CD1c-positive myeloid dendritic cell (primary cell): ENCODE results near the gene SOD3.
A peak's percentile ranks its signal among the peaks of the same experiment; 100 is the strongest.

Source experiments
- DNase-seq: peaks from one replicate; pipeline ENCODE4 v3.0.0-alpha.2; 2016; ENCODE audit errors: extremely low spot score

SOD3 gene

DNA sequence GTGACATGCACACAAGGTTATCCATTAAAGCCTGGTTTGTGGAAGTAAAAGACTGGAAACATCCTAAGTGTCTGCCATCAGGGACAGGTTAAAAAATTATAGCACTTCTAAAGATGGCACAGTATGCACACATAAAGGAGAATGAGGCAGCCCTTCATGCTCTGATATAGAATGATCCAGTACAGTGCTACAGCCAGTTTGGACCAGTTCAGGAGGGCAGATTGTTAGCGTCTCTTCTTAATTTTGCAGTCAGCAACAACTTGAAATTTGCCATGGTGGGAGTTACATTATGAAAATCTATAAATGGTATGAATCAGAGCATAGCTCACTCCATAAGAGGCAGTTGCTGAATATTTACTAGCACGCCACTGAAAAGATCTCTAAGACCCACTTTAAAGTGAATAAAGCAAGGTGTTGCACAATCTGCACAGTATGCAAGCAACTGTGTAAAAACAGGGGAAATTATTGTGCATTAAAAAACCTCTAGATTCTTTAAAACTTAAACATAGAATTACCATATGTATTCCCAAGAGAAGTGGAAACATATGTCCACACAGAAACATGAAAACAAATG is 20.3 kb upstream of the SOD3 start:
- no peak for DNase-seq

DNA sequence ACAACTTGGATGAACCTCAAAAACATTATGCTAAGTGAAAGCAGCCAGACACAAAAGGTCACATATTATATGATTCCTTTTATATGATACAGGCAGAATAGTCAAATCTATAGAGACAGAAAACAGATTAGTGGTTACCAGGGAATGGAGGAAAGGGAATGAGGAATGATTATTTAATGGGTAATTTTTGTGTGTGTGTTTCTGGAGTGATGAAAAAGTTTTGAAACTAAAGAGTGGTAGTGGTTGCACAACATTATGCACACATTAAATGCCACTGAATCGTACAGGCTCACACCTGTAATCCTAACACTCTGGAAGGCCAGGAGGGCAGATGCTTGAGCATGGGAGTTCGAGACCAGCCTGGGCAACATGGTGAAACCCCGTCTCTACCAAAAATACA is 19.6 kb upstream of the SOD3 start:
- no peak for DNase-seq

DNA sequence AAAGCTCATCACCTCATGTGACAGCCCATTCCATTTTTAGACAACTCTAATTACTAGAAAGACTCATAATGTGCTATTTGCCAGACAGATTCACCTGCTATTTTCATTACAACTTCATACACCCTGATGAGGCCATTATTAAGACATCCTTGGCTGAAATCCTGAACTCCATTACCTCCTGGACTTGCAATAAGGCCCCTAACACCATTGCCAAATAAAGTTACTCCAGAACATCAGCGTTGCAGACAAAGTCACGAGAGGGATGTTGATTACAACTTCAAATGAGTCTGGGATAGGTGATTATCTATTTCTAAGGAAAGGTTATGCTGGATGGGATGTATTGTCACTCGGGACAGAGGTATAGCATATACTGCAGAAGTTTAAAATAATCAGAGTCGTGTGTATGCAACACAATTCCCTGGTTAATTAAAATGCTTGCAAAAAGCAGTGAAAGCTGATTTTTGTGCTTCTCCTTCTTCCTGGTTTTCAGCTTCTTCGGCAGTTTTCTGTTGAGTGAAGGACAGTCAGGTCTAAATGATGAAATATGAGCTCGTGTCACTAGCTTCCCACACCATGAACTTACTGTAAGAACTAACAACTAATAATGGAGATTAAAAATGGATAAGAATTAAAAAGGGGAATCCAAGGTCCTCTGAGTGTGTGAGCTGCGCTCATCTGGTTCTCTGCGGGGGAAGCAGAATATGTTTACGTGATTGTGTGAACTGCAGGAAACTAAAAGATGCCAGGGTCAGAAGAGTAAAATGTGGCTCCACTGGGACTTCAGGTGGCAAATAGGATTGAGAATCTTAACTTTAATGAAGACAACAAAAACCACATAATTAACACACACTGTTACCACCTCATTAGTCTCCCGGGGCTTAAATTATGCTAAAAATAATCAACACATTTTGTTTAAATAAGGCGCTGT is 17.6 kb upstream of the SOD3 start:
- DNase-seq, result no peak

DNA sequence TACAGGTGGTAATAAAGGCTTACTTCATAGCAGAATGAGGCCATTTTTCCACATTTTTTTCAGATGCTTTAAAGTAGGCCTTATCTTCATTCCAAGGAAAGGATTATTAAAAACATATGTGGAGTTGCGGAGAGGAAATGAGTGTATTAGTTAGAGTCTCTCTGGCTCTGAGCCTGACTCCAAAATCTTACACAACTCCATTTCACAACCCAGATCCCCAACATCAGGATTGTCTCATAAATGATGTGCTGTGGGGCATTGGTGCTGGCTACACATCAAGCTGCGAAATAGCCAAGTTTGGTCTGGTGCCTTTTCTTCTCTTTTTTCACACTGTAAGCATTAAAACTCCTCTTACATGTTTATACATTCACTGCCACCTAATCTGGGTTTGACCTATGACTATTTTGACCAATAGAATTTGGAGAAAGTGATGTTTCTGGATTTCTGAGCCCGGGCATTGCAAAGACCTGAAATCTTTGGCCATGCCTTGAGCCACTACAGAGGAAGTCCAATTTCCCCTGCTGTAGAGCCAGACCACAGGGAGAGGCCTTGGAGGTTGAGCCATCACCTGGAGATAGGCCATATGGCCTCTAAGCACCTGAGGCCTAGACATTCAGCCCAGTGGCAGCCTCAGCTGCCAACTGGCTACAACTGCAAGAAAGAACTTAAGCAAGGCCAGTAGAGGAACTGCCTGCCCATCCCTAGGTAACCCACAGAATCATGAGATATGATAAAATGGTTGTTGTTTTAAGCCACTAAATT is 16.7 kb upstream of the SOD3 start:
- DNase-seq, result no peak

DNA sequence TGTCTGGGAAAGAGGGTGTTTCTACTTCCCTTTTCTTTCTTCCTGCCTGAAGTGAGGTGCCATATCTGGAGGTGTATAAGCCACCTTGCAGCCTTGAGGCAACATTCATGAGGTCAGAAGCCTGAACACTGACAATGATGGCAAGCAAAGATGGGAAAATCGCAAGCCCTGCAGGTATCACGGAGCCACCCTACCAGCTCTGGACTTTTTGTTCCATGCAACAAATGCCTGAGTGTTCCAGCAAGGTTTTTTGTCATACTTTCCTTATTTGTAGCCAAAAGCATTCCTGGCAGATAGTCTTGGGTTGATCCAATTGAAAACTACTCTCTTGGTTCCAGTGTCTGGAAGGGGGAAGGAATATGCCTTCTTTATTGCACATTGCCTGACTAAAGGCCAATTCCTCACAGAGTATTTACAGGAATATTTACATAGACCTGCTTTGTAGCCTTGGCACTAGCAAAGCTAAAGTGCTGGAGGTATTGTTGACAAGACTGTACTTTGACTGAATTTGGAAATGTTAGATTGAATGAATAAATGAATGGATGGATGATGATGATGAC is 14.4 kb upstream of the SOD3 start:
- no peak for DNase-seq

DNA sequence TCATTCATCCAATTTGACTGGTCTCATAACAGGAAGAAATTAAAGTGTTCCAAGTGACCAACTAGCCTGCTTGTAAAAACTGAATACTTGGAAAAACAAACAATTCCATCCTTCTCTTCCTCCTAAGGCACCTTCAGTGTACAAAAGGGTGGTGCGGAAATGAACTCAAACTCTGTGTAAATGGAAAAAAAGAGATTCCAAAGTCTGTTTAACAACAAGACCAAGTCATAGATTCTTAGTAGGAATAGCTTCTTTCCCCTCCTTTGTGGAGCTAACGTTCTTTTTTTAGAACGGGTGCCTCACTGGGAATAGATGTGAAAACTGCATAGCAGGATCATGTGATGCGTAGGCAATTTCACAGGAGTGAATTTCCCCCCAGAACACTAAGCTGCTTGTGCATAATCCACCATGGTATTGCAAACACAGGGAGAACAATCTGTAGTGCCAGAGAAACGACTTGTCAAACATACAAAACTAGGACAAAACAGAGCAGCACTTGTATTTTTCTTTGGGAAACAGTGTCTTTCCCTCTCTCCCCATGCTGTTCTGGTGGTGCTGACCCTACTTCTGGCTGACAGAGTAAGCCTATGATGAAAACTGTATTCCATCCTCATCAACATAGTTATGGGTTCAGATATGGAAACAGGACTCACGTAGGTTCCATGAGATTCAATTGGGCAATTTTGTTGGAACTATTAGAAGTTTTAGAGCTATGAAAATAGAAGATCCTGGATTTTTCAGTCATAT is 13.2 kb upstream of the SOD3 start:
- DNase-seq, result no peak

DNA sequence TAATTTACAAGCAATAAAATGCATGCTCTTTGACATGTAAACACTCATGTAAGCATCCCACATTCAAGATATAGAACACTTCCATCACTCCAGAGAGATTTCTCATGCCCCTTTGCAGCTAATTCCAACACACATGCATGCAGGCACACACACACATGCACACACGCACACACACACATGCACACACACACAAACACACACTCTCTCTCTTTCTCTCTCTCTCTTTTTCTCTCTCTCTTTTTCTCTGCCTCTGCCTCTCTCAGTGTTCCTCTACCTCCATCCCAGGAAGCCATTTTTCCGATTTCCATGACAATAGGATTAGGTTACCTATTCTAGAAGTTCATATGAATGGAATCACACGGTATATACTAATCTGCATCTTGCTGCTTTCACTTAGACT is 11.9 kb upstream of the SOD3 start:
- no peak for DNase-seq

DNA sequence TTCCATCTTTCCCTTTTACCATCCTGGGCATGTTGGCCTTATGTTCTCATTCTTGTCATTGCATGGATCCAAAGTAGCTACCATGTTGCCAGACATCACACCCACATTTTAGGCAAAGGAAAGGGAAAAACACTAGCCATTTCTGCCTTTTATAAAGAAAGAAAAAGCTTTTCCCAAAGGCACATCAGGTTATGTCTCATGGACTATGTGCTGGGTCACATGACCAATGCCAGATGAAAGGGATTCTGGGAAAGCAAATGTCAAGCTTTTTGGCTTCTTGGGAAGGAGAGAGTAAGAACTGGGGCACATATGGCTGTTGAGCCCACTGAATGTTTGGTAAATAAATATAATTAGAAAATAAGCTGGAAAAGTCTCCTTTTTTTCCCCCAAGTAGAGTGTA is 4.3 kb upstream of the SOD3 start:
- DNase-seq, result no peak

DNA sequence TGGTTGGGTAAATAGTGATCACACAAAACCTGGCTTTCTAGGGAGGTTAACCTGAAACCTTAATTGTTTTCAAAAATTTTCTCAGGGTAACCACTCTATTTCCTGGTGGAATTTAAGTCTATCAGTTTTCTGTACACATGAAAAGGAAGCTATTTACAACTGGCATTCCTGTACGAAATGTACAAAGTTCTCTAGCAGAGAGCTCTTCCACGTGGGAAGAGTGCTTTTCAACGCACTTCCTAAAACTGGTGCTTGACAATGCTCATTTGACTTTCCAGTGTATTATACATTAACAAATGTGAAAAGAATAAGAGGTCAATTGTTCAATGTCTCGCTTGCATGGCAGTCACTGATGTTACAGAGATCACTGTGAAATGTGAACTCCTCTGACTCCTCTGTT is 2.8 kb upstream of the SOD3 start:
- peak; percentile 33 for DNase-seq

DNA sequence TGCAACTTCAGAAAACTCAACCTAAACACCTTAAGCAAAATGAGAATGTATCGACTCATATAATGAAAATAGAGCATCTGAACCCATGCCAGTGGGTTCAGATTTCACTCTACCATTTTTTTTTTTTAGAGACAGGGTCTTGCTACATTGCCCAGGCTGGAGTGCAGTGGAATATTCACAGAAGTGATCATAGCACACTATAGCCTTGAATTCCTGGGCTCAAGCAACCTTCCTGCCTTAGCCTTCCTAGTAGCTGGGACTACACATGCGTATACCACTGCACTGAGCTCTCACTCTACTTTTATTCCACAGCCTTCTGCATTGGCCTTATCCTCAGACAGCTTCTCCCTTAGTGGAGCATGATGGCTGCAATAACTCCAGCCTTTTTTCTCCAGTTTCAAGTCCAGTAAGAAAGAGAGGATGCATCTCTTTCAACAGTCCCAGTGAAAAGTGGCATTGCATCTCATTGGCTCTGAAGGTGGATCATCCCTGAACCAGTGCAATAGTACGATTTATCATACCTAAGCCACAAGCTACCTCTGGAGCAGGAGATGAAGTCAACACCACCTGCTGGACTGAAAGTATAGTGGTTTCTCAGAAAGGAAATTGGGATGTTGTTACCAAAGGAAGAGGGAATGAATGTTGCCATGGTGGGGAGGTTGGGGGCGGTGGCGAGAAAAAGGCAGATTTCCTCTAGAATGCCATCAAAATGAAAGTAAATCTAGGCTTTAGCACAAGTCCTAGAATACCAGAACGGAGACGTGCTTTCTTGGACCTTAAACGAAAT is 2.0 kb upstream of the SOD3 start:
- peak; percentile 60 for DNase-seq

DNA sequence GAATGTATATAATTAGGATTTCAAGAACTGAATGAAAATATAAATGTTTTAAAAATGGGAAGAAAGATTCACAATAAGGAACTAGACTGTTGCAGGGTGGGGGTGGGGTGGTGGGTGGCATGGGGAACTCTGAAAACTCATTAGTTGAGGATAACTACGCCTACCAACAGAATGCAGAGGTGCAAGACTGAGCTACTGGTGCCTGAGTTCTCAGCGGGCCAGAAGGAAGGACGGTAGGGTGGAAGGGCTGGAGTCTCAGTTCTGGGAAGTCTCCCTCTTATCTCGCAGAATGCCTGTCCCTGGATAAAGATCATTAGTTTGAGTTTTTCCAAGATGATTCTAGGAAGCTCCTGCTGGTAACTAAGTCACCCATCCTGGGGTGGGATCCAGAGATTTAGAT is 1.3 kb upstream of the SOD3 start:
- peak; percentile 75 for DNase-seq

DNA sequence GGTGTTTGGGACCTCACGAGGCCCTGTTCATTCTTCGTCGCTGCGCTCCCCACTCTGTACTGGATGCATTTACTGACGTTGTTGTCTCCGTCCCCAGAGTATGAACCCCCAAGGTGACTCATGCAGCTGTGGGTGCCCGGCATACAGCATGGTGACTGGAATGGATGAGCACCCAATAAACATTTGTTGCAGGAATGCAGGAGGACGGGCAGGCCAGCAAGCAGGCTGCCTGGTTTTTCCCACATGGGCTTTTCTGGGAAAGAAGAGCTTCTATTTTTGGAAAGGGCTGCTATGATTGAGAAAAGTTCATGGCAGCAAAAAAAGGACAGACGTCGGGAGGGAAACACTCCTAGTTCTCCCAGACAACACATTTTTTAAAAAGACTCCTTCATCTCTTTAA is 893 bp upstream of the SOD3 start:
- DNase-seq, result no peak

DNA sequence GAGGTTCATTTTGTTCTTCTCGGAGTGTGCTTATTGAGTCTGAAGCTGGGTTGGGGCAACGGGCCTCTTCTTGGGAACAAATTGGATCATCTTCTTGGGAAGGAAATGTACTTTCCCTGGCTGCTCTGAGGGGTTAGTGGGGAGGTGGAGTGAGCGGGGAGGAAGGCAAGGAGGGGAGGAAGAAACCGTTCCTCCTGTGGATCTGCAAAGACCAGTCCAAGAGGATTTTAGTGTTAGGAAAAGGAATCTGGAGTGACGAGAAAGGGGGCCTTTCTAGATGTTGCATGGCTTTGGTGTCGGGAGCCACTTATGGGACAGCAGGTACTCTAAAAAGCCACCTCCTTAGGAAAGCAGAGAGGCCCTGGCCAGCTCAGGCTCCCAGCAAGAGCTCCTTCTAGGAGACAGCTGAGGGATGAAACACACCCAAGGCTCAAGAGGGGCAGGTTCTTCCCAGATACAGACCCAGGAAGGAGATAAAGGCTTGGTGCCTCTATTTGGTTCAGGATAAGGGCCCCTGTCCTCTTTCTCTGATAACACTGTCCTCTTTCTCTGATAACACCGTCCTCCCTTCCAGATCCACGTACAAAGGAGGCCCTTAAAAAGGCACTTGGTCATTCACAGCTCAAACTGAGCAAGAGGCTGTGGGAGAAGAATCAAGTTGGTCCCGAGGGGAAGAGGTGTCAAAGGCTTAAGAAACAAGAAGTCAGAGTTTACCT is 451 bp downstream of the SOD3 start:
- no peak for DNase-seq

DNA sequence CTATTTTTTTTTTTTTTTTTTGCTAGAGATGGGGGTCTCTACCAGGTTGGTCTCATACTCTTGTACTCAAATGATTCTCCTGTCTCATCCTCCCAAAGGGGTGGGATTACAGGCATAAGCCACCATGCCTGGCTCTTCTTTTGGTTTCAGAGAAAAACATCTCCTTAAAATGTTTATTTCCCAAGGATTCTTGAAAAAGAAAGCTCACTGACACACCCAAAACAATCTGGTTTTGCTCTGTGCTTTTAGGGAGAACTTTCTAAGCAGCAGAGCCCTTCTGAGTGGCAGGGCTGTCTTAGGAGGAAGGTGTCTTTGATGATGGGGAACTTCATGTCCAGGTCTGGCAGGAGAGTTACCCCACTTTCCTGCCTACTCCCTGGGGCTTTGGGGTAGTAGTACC is 1.2 kb downstream of the SOD3 start:
- no peak for DNase-seq

DNA sequence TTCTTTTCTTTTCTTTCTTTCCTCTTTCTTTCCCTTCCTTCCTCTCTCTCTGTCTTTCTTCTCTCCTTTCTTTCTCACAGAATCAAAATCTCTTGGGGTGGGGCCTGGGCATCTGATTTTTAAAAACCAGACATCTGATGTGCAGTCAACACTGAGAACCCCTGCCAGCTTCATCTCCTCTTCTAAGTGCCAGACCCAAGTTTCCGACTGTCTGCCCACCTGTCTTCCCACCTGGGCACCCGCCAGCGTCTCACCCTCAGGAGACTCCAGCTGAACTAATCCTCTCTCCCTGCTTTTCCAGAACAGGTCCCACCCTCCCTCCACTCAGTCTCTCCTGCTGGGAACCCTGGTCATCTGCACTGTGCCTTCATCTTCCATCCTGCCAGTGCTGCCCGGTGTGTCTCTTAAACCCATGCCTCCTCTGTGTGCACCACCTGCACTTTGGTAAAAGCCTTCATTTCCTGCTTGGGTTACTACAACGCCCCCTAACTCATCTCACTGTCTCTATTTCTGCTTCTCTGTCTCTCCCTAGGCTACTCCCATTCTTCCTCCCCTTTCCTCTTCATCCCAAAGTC is 2.8 kb downstream of the SOD3 start:
- no peak for DNase-seq

DNA sequence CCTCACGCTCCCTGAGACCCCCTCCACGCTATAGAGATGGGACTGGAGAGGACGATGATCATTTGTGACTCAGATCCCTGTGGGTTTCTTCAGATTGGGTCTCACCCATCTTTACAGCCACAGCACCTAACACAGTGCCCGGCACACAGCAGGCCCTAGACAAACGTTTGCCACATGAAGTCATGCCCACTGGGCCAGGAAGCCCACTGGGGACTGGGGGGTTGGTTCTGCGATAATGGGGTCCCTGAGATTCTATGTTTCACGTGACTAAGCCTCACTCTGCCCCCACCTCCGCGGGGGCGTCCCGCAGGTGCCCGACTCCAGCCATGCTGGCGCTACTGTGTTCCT is 3.8 kb downstream of the SOD3 start:
- DNase-seq, result no peak

DNA sequence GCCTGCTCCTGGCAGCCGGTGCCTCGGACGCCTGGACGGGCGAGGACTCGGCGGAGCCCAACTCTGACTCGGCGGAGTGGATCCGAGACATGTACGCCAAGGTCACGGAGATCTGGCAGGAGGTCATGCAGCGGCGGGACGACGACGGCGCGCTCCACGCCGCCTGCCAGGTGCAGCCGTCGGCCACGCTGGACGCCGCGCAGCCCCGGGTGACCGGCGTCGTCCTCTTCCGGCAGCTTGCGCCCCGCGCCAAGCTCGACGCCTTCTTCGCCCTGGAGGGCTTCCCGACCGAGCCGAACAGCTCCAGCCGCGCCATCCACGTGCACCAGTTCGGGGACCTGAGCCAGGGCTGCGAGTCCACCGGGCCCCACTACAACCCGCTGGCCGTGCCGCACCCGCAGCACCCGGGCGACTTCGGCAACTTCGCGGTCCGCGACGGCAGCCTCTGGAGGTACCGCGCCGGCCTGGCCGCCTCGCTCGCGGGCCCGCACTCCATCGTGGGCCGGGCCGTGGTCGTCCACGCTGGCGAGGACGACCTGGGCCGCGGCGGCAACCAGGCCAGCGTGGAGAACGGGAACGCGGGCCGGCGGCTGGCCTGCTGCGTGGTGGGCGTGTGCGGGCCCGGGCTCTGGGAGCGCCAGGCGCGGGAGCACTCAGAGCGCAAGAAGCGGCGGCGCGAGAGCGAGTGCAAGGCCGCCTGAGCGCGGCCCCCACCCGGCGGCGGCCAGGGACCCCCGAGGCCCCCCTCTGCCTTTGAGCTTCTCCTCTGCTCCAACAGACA is 4.4 kb downstream of the SOD3 start:
- DNase-seq, result no peak

DNA sequence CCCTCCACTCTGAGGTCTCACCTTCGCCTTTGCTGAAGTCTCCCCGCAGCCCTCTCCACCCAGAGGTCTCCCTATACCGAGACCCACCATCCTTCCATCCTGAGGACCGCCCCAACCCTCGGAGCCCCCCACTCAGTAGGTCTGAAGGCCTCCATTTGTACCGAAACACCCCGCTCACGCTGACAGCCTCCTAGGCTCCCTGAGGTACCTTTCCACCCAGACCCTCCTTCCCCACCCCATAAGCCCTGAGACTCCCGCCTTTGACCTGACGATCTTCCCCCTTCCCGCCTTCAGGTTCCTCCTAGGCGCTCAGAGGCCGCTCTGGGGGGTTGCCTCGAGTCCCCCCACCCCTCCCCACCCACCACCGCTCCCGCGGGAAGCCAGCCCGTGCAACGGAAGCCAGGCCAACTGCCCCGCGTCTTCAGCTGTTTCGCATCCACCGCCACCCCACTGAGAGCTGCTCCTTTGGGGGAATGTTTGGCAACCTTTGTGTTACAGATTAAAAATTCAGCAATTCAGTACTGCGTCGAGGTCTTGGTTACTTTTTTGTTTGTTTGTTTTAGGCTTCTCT is 5.0 kb downstream of the SOD3 start:
- DNase-seq, result no peak
